OCI-LY7 (cell line): ENCODE results near the gene ESPNL.

Experiments
- CTCF ChIP-seq: fragments of 200-600 bp; sonication (generic); conservative IDR thresholded peaks from 2 replicates; pipeline ENCODE4 v1.5.1; 2014; ENCODE audit warnings: mild to moderate bottlenecking, antibody characterized with exemption, low read length, moderate library complexity, mixed read lengths
- EZH2phosphoT487 ChIP-seq: fragments of 200-600 bp; sonication (generic); IDR thresholded peaks from 2 replicates; pipeline ENCODE4 v1.6.1; 2018; ENCODE audit warnings: low read depth, borderline replicate concordance, mild to moderate bottlenecking, mixed run types, antibody characterized with exemption, low read length, moderate library complexity, mixed read lengths

- TF ChIP-seq CTCF: no peak
- no peak for TF ChIP-seq EZH2phosphoT487
Measured at GRCh38 chr2:238113611-238114010, 13.5 kb downstream of the ESPNL start.
